Ishikawa (cell line): ENCODE measurements around the gene ADD1.

Source experiments
- CEBPB ChIP-seq: IDR thresholded peaks from 2 replicates; pipeline ENCODE4 v1.6.1; 2012
- EP300 ChIP-seq: IDR thresholded peaks from 2 replicates; pipeline ENCODE4 v1.6.1; 2012; ENCODE audit warnings: borderline replicate concordance
- FOXM1 ChIP-seq: IDR thresholded peaks from 2 replicates; pipeline ENCODE4 v1.6.1; 2012; ENCODE audit warnings: low read depth, borderline replicate concordance
- REST ChIP-seq: IDR thresholded peaks from 2 replicates; pipeline ENCODE4 v1.6.1; 2012; ENCODE audit warnings: low read depth, mild to moderate bottlenecking
- TAF1 ChIP-seq: IDR thresholded peaks from 2 replicates; pipeline ENCODE4 v1.6.1; 2012; ENCODE audit warnings: low read depth, mild to moderate bottlenecking

DNA sequence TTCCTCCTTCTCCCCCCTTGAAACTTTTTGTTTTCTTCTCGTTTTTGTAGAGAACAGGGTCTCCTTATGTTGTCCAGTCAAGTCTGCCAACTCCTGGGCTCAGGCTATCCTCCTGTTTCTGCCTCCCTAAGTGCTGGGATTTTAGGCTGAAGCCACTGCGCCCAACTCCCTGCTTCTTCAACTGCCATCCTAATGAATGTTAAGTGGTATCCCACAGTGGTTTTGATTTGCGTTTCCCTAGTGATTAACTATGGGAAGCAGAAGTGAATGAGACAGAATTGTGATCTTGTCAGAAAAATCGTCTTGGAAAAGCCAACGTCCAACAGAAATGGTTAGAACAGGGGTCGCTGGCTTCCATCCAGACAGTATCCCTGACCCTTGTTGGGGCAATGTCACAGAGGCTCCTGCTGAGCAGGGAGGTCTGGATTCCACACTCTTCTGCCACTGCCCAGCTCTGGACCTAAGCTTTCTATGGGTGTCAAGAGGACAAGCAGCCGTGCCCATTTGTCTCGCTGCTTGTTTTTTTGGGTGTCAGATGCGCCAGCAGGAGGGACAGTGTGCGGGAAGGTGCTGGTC is 869 bp upstream of the ADD1 start:
- TF ChIP-seq CEBPB (no peak), REST (no peak), EP300 (no peak), TAF1 (no peak), FOXM1 (no peak)
